Hepatocyte (in vitro differentiated cells): ENCODE results near the gene TEX51. TPM values are rescaled to one million over a fixed set of nuclear protein-coding genes. Genes with fewer than 3 reads are reported as not detected.

Experiments
- DNase-seq: peaks from one replicate; pipeline ENCODE4 v3.0.0-alpha.2; 2016; ENCODE audit warnings: low spot score
- H2AFZ ChIP-seq: fragments of 200-600 bp; sonication (generic); 2 replicates; pipeline ENCODE4 v1.6.0; 2016; ENCODE audit warnings: antibody characterized with exemption, mild to moderate bottlenecking
- H3K27ac ChIP-seq: fragments of 200-600 bp; sonication (generic); 2 replicates; pipeline ENCODE4 v1.5.1; 2016; ENCODE audit warnings: mild to moderate bottlenecking
- H3K27me3 ChIP-seq: fragments of 200-600 bp; sonication (generic); 2 replicates; pipeline ENCODE4 v1.6.1; 2016
- H3K36me3 ChIP-seq: fragments of 200-600 bp; sonication (generic); replicated peaks from 2 replicates; pipeline ENCODE4 v1.5.1; 2016; ENCODE audit warnings: low read depth; ENCODE audit not compliant: insufficient read depth
- H3K4me1 ChIP-seq: fragments of 200-600 bp; sonication (generic); 2 replicates; pipeline ENCODE4 v1.5.1; 2016; ENCODE audit warnings: mild to moderate bottlenecking, moderate library complexity; ENCODE audit not compliant: insufficient read depth
- H3K4me2 ChIP-seq: fragments of 200-600 bp; sonication (generic); 2 replicates; pipeline ENCODE4 v1.6.0; 2016
- H3K4me3 ChIP-seq: fragments of 200-600 bp; sonication (generic); 2 replicates; pipeline ENCODE4 v1.5.1; 2016; ENCODE audit warnings: mild to moderate bottlenecking
- H3K79me2 ChIP-seq: fragments of 200-600 bp; sonication (generic); 2 replicates; pipeline ENCODE4 v1.6.0; 2017; ENCODE audit warnings: mild to moderate bottlenecking
- H3K9me2 ChIP-seq: fragments of 200-600 bp; sonication (generic); replicated peaks from 2 replicates; pipeline ENCODE4 v1.6.0; 2017; ENCODE audit warnings: mild to moderate bottlenecking; ENCODE audit not compliant: insufficient read depth
- H3K9me3 ChIP-seq: fragments of 200-600 bp; sonication (generic); 2 replicates; pipeline ENCODE4 v1.5.1; 2016; ENCODE audit warnings: low read depth, mild to moderate bottlenecking
- H4K20me1 ChIP-seq: fragments of 200-600 bp; sonication (generic); 2 replicates; pipeline ENCODE4 v1.6.0; 2016; ENCODE audit warnings: mild to moderate bottlenecking; ENCODE audit not compliant: insufficient read depth, poor library complexity, severe bottlenecking
- EZH2 ChIP-seq: fragments of 200-600 bp; sonication (generic); IDR thresholded peaks from 2 replicates; pipeline ENCODE4 v1.6.1; 2016; ENCODE audit warnings: antibody characterized with exemption, mild to moderate bottlenecking, borderline replicate concordance
- EZH2phosphoT487 ChIP-seq: fragments of 200-600 bp; sonication (generic); IDR thresholded peaks from one replicate; pipeline ENCODE4 v1.6.1; 2018; ENCODE audit warnings: antibody characterized with exemption, mild to moderate bottlenecking, low read depth, moderate library complexity; ENCODE audit not compliant: unreplicated experiment, severe bottlenecking
- WGBS: methylation state at CpG from one replicate; pipeline ENCODE4 v1.1.6; 2016; ENCODE audit warnings: low lambda C conversion rate; ENCODE audit errors: missing lambda C conversion rate; 5-methylcytosine and 5-hydroxymethylcytosine counted together
- polyA plus RNA-seq: library from polyadenylated mRNA; unstranded; fragments of >200 nt; fragmentation: Nextera tagmentation; extraction: Ambion mirVana; gene quantifications from 2 replicates; pipeline ENCODE4 v1.2.1, GENCODE V29; 2016
- total RNA-seq: library from RNA; depleted of rRNA; stranded (reverse); fragments of >200 nt; gene quantifications from 2 replicates; pipeline ENCODE4 v1.2.3, GENCODE V29; 2014
- TF ChIP-seq, protein P1 (sequence below): fragments of 200-600 bp; sonication (generic); IDR thresholded peaks from 2 replicates; pipeline ENCODE4 v1.5.1; 2016; ENCODE audit warnings: antibody characterized with exemption, mild to moderate bottlenecking; ENCODE audit not compliant: poor library complexity

Gene TEX51
- total and polyA plus RNA-seq, 2 experiments from 2014 or later, result not detected

GRCh38 chr2:126882736-126883665, 15.7 kb upstream of the TEX51 start:
- TF ChIP-seq EZH2phosphoT487 (no peak), EZH2 (no peak)
- TF ChIP-seq, protein P1, sequence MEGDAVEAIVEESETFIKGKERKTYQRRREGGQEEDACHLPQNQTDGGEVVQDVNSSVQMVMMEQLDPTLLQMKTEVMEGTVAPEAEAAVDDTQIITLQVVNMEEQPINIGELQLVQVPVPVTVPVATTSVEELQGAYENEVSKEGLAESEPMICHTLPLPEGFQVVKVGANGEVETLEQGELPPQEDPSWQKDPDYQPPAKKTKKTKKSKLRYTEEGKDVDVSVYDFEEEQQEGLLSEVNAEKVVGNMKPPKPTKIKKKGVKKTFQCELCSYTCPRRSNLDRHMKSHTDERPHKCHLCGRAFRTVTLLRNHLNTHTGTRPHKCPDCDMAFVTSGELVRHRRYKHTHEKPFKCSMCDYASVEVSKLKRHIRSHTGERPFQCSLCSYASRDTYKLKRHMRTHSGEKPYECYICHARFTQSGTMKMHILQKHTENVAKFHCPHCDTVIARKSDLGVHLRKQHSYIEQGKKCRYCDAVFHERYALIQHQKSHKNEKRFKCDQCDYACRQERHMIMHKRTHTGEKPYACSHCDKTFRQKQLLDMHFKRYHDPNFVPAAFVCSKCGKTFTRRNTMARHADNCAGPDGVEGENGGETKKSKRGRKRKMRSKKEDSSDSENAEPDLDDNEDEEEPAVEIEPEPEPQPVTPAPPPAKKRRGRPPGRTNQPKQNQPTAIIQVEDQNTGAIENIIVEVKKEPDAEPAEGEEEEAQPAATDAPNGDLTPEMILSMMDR, result no peak
- no peak for DNase-seq
- Histone ChIP-seq H3K4me3 (no peak overlapping the region), H3K27me3 (no peaks in the 10 kb centered on the region), H3K9me2 (no peaks in the 10 kb centered on the region), H3K27ac (no peak overlapping the region), H3K79me2 (no peaks in the 10 kb centered on the region), H3K4me2 (no peak overlapping the region), H2AFZ (no peak overlapping the region), H4K20me1 (no peaks in the 10 kb centered on the region), H3K36me3 (no peaks in the 10 kb centered on the region), H3K4me1 (peaks cover 6% of the 10 kb centered on the region), H3K9me3 (no peaks in the 10 kb centered on the region)
- 85% methylated on average over 7 of the region's 7 CpGs for WGBS

GRCh38 chr2:126883666-126884040, 15.0 kb upstream of the TEX51 start:
- Histone ChIP-seq H3K4me2 (no peak overlapping the region), H3K79me2 (no peaks in the 10 kb centered on the region), H3K36me3 (no peaks in the 10 kb centered on the region), H3K27me3 (no peaks in the 10 kb centered on the region), H4K20me1 (no peaks in the 10 kb centered on the region), H2AFZ (no peak overlapping the region), H3K9me2 (no peaks in the 10 kb centered on the region), H3K4me1 (peaks cover 6% of the 10 kb centered on the region), H3K4me3 (no peak overlapping the region), H3K27ac (no peak overlapping the region), H3K9me3 (no peaks in the 10 kb centered on the region)
- 90% methylated on average over 6 of the region's 6 CpGs for WGBS
- no peak for TF ChIP-seq EZH2phosphoT487
- no peak for TF ChIP-seq EZH2
- TF ChIP-seq, protein P1, result no peak
- DNase-seq, result no peak

DNA sequence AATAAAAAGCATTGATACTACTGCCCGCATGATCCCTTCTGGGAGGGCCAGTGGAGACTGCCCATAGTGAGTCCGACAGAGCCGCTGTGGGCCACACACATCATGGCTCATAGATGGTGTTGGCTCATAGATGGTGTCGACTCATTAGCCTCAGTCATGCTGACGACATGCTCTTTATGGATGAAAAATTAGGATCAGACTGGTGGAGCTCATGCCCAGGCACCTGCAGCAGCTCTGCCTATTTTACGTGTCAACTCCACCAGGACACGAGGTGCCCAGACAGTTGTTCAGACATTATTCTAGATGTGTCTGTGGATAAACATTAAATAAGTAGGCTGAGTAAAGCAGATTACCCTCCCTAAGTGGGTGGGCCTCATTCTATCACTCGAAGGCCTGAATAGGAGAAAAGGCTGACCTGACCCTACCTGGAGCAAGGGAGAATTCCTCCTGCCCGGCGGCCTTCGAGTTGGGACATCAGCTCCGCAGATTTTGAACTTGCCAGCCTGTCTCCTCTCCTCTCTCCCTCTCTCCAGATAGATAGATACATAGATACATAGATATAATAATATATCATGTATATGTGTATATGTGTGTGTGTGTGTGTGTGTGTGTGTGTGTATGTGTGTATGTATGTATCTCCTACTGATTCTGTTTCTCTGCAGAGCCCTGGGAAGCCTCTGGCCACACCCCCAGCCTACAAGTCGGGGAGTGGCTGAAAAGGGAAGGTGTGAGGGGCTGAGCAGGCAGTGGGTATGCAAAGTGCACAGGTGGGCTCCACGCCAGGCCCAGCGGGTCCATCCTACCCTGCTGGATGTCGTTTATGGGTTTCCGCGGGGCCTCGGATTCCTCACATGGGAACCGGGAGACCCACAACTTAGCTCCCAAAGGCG, 13.6 kb upstream of the TEX51 start:
- peaks cover 6% of the 10 kb centered on the region for H3K4me1 ChIP-seq
- TF ChIP-seq, protein P1, result no peak
- TF ChIP-seq EZH2phosphoT487, result no peak
- TF ChIP-seq EZH2, result no peak
- no peaks in the 10 kb centered on the region for H3K36me3 ChIP-seq
- H4K20me1 ChIP-seq, result no peaks in the 10 kb centered on the region
- H3K79me2 ChIP-seq, result no peaks in the 10 kb centered on the region
- no peak for DNase-seq
- no peak overlapping the region for H3K27ac ChIP-seq
- 91% methylated on average over 21 of the region's 21 CpGs for WGBS
- no peaks in the 10 kb centered on the region for H3K9me2 ChIP-seq
- H3K9me3 ChIP-seq, result no peaks in the 10 kb centered on the region
- H3K27me3 ChIP-seq, result no peaks in the 10 kb centered on the region
- no peak overlapping the region for H3K4me2 ChIP-seq
- no peak overlapping the region for H3K4me3 ChIP-seq
- H2AFZ ChIP-seq, result no peak overlapping the region
